Measurements from ENCODE around the gene ATXN7. TPM values are rescaled to one million over a fixed set of nuclear protein-coding genes. Genes with fewer than 3 reads are reported as not detected.

ATXN7 gene
- total RNA-seq, 8 experiments from 2014 or later, result 5.1 to 35.5 (median 10.4) TPM

DNA sequence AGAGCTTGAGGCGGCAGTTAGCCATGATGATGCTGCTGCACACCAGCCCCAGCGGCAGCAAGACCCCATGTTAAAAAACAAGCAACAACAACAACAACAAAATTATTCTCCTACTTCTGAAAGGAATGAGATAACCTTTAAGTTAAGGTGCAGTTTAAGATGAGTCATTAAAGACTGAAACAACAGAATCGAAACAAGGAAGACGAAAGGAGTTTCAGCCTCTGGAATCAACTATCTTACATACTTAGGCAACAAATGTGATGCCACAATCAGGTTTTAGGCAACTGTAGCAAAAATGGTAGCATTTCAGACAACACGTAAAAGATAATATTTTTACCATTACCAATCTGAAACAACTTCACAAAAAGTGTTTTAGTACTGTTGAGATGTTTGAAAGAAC, 36.3 kb downstream of the ATXN7 start:
- Histone ChIP-seq H3K4me3 (no peak overlapping the region), H3K27ac (no peak overlapping the region), H3K4me1 (replicated peaks in 1 of 2) (no peaks in the 10 kb centered on the region)
- WGBS, 10 experiments, result 91 to 100% (median 97%) methylated on average over 1 to 5 of the region's 5 CpGs; no CpG with 5 or more reads in 2 of the 10 experiments
- in situ Hi-C loops (cut with MboI; ENCODE audit: low pct_unique_long_range_greater_than_20kb in 2 of 9, low sequenced_read_pairs in 9 of 9, unreplicated experiment in 9 of 9), result no loop called here
- ATAC-seq (replicated peaks in 6 of 8), result no peak

DNA sequence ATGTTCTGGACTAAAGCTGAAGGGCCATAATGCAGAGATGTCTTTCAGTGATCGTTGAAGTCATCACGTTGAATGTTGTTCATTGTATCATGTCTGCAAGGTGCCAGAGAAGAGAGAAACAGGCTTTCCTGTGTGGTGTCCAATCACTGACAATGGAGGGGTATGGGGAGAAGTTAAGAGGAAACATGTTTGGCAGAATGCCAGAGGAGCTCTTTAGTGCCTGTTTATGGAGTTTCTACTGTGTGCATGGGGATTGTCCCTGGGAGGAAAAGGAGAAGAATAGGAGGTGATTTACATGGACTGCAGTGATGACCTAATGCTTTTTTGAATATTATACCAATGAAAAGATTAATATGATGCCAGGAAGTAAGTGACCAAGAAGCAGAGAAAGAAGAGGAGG, 36.8 kb downstream of the ATXN7 start:
- Histone ChIP-seq H3K27ac (no peak overlapping the region), H3K4me1 (replicated peaks in 1 of 2) (no peaks in the 10 kb centered on the region), H3K4me3 (no peak overlapping the region)
- WGBS, 10 experiments, result 37 to 80% (median 63%) methylated on average over 1 to 2 of the region's 2 CpGs; no CpG with 5 or more reads in 5 of the 10 experiments
- peak in 7 of 8 experiments; percentile 27 to 65 (median 39) for ATAC-seq (replicated peaks in 6 of 8)
- in situ Hi-C loops (cut with MboI; ENCODE audit: low pct_unique_long_range_greater_than_20kb in 2 of 9, low sequenced_read_pairs in 9 of 9, unreplicated experiment in 9 of 9), result no loop called here

- WGBS, 10 experiments, result 71 to 100% (median 91%) methylated on average over 1 to 4 of the region's 4 CpGs; no CpG with 5 or more reads in 2 of the 10 experiments
- Histone ChIP-seq H3K27ac (no peak overlapping the region), H3K4me3 (no peak overlapping the region), H3K4me1 (replicated peaks in 1 of 2) (peaks cover 3% of the 10 kb centered on the region in 2 donors)
- in situ Hi-C loops (cut with MboI; ENCODE audit: low pct_unique_long_range_greater_than_20kb in 2 of 9, low sequenced_read_pairs in 9 of 9, unreplicated experiment in 9 of 9), result no loop called here
- ATAC-seq (replicated peaks in 6 of 8), result no peak
These were observed 42.3 kb downstream of the ATXN7 start for GRCh38 chr3:63905731-63906620.

DNA sequence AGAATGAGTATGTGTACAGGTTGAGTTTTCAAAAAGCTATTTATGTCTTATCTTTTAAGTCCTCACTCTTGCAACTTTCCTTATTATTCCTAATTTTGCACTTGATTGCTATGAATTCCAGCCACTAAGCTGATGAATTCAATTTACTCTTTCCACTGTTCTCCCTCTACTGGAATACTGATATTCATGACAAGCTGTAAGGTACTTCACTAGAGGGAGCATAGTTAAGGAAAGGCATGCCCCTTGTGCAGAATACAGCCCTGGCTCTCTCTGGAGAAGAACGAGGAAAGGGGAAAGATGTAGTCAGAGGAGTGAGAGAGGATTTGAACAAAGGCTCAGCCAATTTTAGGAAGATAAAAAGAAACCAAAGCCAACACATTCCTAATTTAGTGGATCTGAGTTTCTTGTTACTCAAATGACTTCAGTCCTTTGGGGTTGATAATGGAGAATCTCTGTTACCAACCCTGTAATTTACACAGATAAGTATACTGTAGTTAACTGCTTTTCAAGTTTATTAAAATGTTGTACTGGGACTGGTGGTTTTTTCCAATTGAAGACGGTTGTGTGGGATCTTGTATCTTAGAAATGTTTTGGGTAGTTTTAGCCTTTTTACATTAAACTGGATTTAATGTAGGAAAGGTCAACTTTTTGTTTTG, 44.5 kb downstream of the ATXN7 start:
- no peak for ATAC-seq (replicated peaks in 6 of 8)

GRCh38 chr3:63908776-63909175, 45.1 kb downstream of the ATXN7 start:
- WGBS, 10 experiments, result 83 to 100% (median 100%) methylated on average over 1 of the region's 1 CpG; no CpG with 5 or more reads in 5 of the 10 experiments
- ATAC-seq (replicated peaks in 6 of 8), result no peak
- Histone ChIP-seq H3K4me3 (no peak overlapping the region), H3K27ac (no peak overlapping the region), H3K4me1 (replicated peaks in 1 of 2) (peaks cover 8 to 12% of the 10 kb centered on the region in 2 donors)
- in situ Hi-C loops (cut with MboI; ENCODE audit: low pct_unique_long_range_greater_than_20kb in 2 of 9, low sequenced_read_pairs in 9 of 9, unreplicated experiment in 9 of 9), result no loop called here

More for the DNA sequence above, 44.5 kb downstream of the ATXN7 start:
- in situ Hi-C loops (cut with MboI; ENCODE audit: low pct_unique_long_range_greater_than_20kb in 2 of 9, low sequenced_read_pairs in 9 of 9, unreplicated experiment in 9 of 9), result no loop called here
- 30 to 100% (median 75%) methylated on average over 1 to 2 of the region's 2 CpGs; no CpG with 5 or more reads in 2 of the 10 experiments for WGBS, 10 experiments
- peaks cover 8 to 9% of the 10 kb centered on the region in 2 donors for H3K4me1 ChIP-seq (replicated peaks in 1 of 2)
- no peak overlapping the region for H3K4me3 ChIP-seq
- H3K27ac ChIP-seq, result no peak overlapping the region

DNA sequence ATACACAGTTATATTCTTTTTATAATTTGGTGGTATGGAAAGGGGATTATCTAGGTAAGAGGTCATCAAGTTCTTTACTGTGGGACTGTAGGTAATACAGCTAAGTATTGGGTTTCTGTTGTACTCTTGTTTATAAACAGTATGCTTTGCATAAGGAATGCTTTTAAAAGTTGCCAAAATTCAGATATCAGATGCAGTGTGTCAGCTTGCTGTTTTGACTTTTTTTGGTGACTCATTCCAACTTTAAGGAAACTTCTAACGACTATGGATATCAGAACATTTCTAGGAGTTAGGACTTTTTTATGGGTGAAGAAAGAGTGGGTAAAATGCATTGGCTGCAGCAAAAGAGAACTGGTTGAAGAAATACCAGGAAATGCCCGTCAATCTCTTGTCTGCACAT, 45.8 kb downstream of the ATXN7 start:
- Histone ChIP-seq H3K4me3 (no peak overlapping the region), H3K4me1 (replicated peaks in 1 of 2) (peaks cover 8 to 12% of the 10 kb centered on the region in 2 donors), H3K27ac (no peak overlapping the region)
- no peak for ATAC-seq (replicated peaks in 6 of 8)
- in situ Hi-C loops (cut with MboI; ENCODE audit: low pct_unique_long_range_greater_than_20kb in 2 of 9, low sequenced_read_pairs in 9 of 9, unreplicated experiment in 9 of 9), result no loop called here
- 26 to 100% (median 94%) methylated on average over 1 to 2 of the region's 2 CpGs for WGBS, 10 experiments

DNA sequence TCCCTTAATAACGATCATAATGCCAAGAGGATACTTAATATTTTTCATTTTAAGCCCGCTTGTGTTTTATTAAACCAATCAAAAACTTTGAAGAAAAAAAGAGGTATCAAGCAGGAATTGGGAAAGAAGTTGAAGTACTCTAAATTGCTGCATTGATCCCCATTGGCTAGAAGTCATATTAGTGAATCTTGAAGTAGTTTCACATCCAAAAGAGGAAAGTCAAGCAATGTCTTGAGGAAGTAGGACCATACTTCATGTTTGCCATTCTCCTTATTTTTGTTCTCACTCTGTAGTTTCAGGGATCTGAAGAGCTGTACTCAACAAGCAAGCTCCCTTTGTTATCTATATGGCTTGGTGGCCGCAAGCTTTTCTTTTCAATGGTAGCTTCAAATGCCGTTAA, 46.3 kb downstream of the ATXN7 start:
- in situ Hi-C loops (cut with MboI; ENCODE audit: low pct_unique_long_range_greater_than_20kb in 2 of 9, low sequenced_read_pairs in 9 of 9, unreplicated experiment in 9 of 9), result no loop called here
- Histone ChIP-seq H3K27ac (no peak overlapping the region), H3K4me1 (replicated peaks in 1 of 2) (peaks cover 8 to 12% of the 10 kb centered on the region in 2 donors), H3K4me3 (no peak overlapping the region)
- no peak for ATAC-seq (replicated peaks in 6 of 8)
- 75 to 100% (median 95%) methylated on average over 2 to 4 of the region's 4 CpGs; no CpG with 5 or more reads in 1 of the 10 experiments for WGBS, 10 experiments

- H3K4me3 ChIP-seq, result peak overlapping the region in 1 of 5 donors; percentile 68
- no peak overlapping the region for H3K27ac ChIP-seq
- ATAC-seq (replicated peaks in 6 of 8), result no peak
- H3K4me1 ChIP-seq (replicated peaks in 1 of 2), result peaks cover 8 to 12% of the 10 kb centered on the region in 2 donors
- 0 to 100% (median 61%) methylated on average over 1 of the region's 1 CpG; no CpG with 5 or more reads in 4 of the 10 experiments for WGBS, 10 experiments
- in situ Hi-C loops (cut with MboI; ENCODE audit: low pct_unique_long_range_greater_than_20kb in 2 of 9, low sequenced_read_pairs in 9 of 9, unreplicated experiment in 9 of 9), result no loop called here
These were observed 47.2 kb downstream of the ATXN7 start for GRCh38 chr3:63910891-63911290.

DNA sequence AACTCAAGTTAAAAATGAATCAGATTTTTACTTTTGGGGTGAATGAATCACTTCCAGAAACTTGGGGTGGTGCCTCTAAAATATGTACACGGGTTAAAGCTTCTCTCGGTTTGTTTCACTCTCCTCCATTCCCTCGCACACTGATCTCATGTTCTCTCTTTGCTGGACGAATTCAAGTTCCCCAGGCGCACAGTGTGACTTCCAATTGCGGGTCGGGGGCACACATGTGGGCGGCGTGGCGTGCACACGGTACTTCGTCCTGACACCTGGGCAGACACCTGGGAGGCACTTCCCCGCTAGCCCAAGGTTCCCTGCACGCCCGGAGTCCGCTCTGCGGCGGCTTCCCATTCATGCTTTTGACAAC, 47.8 kb downstream of the ATXN7 start:
- ATAC-seq (replicated peaks in 6 of 8), result peak in 2 of 8 experiments; percentile 4 to 10
- H3K4me3 ChIP-seq, result peak overlapping the region; percentile 68 to 95 (median 85)
- peaks cover 8 to 12% of the 10 kb centered on the region in 2 donors for H3K4me1 ChIP-seq (replicated peaks in 1 of 2)
- 0 to 10% (median 1%) methylated on average over 2 to 12 of the region's 18 CpGs; no CpG with 5 or more reads in 1 of the 10 experiments for WGBS, 10 experiments
- H3K27ac ChIP-seq, result no peak overlapping the region
- in situ Hi-C loops (cut with MboI; ENCODE audit: low pct_unique_long_range_greater_than_20kb in 2 of 9, low sequenced_read_pairs in 9 of 9, unreplicated experiment in 9 of 9), result no loop called here

DNA sequence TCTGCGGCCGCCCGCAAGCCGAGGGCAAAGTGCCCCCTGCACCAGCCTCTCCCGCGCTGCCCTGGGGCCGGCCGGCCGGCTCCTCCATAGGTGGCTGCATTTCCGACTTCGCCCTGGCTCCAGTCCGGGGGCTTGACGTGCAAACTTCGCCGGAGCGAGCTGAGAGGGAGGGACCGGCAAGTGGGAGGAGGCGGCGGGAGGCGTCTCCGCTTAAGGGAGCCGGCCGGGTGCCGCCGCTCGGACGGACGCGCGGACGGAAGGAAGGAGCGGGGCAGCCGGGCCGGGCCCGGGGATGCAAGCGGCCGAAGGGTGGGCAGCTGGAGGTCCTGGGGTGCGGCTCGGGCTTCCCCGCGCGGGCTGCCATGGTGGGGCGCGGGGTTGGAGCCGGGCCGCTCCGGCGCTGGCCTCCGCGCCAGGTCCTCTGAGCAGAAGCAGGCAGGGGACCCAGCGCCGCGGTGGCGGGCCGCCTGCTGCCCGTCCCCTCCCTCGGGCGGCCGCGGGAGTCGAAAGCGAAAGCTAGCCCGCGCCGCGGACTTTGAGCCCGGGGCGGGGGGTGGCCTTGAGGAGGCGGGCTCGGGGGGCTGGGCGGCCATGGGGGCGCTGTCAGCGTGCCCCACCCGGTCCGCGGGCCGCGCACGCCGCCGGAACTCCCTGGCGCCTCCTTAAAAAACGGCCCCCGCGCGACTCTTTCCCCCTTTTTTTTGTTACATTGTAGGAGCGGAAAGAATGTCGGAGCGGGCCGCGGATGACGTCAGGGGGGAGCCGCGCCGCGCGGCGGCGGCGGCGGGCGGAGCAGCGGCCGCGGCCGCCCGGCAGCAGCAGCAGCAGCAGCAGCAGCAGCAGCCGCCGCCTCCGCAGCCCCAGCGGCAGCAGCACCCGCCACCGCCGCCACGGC, 48.5 kb downstream of the ATXN7 start, which contains the start of gene SCAANT1:
Gene SCAANT1 (minus strand): TSS at position 511 of the 895 bp plus-strand sequence.
- H3K27ac ChIP-seq, result peak within 1 kb of the TSS; percentile 75 to 86
- ATAC-seq (replicated peaks in 6 of 8), result peak; percentile 75 to 84 (median 79)
- WGBS, 10 experiments, result 0% methylated on average over 1 to 17 of the region's 115 CpGs; no CpG with 5 or more reads in 6 of the 10 experiments
- H3K4me1 ChIP-seq (replicated peaks in 1 of 2), result peaks cover 8 to 12% of the 10 kb centered on the region in 2 donors
- H3K4me3 ChIP-seq, result peak within 1 kb of the TSS; percentile 68 to 95 (median 85)
- in situ Hi-C loops (cut with MboI; ENCODE audit: low pct_unique_long_range_greater_than_20kb in 2 of 9, low sequenced_read_pairs in 9 of 9, unreplicated experiment in 9 of 9), result no loop called here

DNA sequence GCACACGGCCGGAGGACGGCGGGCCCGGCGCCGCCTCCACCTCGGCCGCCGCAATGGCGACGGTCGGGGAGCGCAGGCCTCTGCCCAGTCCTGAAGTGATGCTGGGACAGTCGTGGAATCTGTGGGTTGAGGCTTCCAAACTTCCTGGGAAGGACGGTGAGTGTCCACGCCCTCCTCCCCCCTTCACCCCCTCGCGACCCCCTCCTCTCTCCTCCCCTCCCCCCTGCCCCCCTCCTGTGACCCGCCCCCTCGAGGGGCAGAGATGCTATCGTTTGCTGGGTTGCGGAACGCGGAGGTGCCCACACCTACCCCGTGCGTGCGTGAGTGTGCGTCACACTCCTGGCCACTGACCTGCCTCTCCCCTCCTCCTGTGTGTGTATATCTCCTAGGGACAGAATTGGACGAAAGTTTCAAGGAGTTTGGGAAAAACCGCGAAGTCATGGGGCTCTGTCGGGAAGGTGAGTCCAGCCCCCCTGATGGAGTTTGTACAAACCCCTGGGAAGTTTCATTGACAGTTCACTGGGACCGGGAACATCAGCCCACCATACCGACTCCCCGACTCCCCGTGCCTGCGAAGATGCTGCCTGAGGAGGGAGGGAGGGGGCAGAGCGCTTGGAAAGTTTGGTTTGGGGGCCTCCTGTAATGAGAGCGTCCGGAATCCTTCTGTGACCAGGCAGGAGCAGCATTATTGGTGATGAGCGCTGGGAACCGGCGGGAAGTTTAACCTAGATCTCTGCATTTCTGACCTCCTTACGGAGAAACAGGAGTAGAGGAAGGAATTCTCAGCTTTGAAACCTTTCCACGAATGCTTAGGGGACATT, 49.3 kb downstream of the ATXN7 start:
- H3K4me1 ChIP-seq (replicated peaks in 1 of 2), result peaks cover 8 to 12% of the 10 kb centered on the region in 2 donors
- in situ Hi-C loops (cut with MboI; ENCODE audit: low pct_unique_long_range_greater_than_20kb in 2 of 9, low sequenced_read_pairs in 9 of 9, unreplicated experiment in 9 of 9), result no loop called here
- peak overlapping the region; percentile 75 to 86 for H3K27ac ChIP-seq
- peak; percentile 32 to 50 (median 44) for ATAC-seq (replicated peaks in 6 of 8)
- 0 to 20% (median 18%) methylated on average over 1 to 11 of the region's 46 CpGs; no CpG with 5 or more reads in 6 of the 10 experiments for WGBS, 10 experiments
- peak overlapping the region; percentile 68 to 95 (median 85) for H3K4me3 ChIP-seq

DNA sequence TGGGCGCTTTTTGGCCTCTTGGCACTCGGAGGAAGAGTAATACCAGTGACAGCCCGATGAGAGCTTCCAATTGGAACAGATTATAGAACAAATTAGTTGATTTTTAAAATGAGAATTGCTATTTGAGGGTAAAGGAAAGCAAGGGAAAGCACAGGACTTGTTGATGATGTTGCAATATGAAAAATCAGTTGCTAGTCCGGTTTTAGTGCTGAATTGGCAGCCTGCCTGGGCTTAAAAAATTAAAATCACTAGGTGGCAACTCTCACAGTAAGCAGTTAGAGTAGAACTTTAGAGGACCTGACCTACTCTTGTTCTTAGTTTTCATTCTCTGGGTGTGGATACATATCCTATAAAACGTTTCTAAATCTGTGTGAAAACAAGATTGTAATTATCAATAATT, 50.6 kb downstream of the ATXN7 start:
- no peak overlapping the region for H3K4me3 ChIP-seq
- no peak for ATAC-seq (replicated peaks in 6 of 8)
- WGBS, 10 experiments, result 7 to 100% (median 86%) methylated on average over 2 to 5 of the region's 5 CpGs

More for the DNA sequence above, 50.6 kb downstream of the ATXN7 start:
- H3K27ac ChIP-seq, result no peak overlapping the region
- in situ Hi-C loops (cut with MboI; ENCODE audit: low pct_unique_long_range_greater_than_20kb in 2 of 9, low sequenced_read_pairs in 9 of 9, unreplicated experiment in 9 of 9), result no loop called here
- peaks cover 8 to 12% of the 10 kb centered on the region in 2 donors for H3K4me1 ChIP-seq (replicated peaks in 1 of 2)

Data from motor neuron (in vitro differentiated cells).